Heart right ventricle (tissue), 16 donors: ENCODE measurements around the gene SLIT3. TPM values are rescaled to one million over a fixed set of nuclear protein-coding genes. Genes with fewer than 3 reads are reported as not detected.

Experiments
- ATAC-seq, 8 donors: fragments of 200-7000 bp; cut with Tn5 transposase; one replicate each; pipeline ENCODE4 v1.9.1; 2020; ENCODE audit warnings: mild to moderate bottlenecking in 8 of 8, moderate library complexity in 8 of 8, moderate number of reproducible peaks in 1 of 8
- DNase-seq, 2 donors: peaks; one replicate each; pipeline ENCODE4 v3.0.0-alpha.2; 2020
- H3K27ac ChIP-seq, 10 donors: fragments of 200-600 bp; sonication (generic) in 2 of 10; one replicate each; pipeline versions ENCODE4 v1.5.0 to v1.8.0; 2020 to 2022; ENCODE audit warnings: mild to moderate bottlenecking in 3 of 10
- H3K27me3 ChIP-seq, 7 donors: fragments of 200-600 bp; one replicate each; pipeline ENCODE4 v1.8.0; 2021 to 2022; ENCODE audit warnings: mild to moderate bottlenecking in 2 of 7
- H3K36me3 ChIP-seq, 9 donors: fragments of 200-600 bp; sonication (generic) in 1 of 9; one replicate each; pipeline versions ENCODE4 v1.5.0 to v1.8.0; 2020 to 2022; ENCODE audit warnings: mild to moderate bottlenecking in 2 of 9
- H3K4me1 ChIP-seq, 9 donors: fragments of 200-600 bp; sonication (generic) in 1 of 9; one replicate each; pipeline versions ENCODE4 v1.5.0 to v1.8.0; 2020 to 2022; ENCODE audit warnings: mild to moderate bottlenecking in 4 of 9
- H3K4me3 ChIP-seq, 10 donors: fragments of 200-600 bp; sonication (generic) in 2 of 10; one replicate each; pipeline versions ENCODE4 v1.5.0 to v1.8.0; 2020 to 2022; ENCODE audit warnings: mild to moderate bottlenecking in 7 of 10, moderate library complexity in 2 of 10
- H3K9me3 ChIP-seq, 11 donors: fragments of 200-600 bp in 10 of 11; sonication (generic) in 2 of 11; one replicate each; pipeline versions ENCODE4 v1.5.0 to v1.8.0; 2013 to 2022; ENCODE audit warnings: mild to moderate bottlenecking in 2 of 11, control low read depth in 1 of 11, moderate library complexity in 1 of 11
- WGBS, 2 donors: extraction: QIAGEN DNeasy Blood & Tissue Kit; methylation state at CpG; one replicate each; pipeline ENCODE4 v1.1.7; 2013; ENCODE audit warnings: inconsistent platforms in 1 of 2; 5-methylcytosine and 5-hydroxymethylcytosine counted together
- intact Hi-C, 10 donors: fragments of 100-400 bp; cut with DNase I; formaldehyde crosslinking; loops; one replicate each; pipeline versions ENCODE4 v1.11.1 to v1.14.2; 2022
- polyA plus RNA-seq, 2 donors: library from polyadenylated mRNA; stranded (reverse); fragments of 200-250 nt; gene quantifications; one replicate each; pipeline ENCODE4 v1.2.3, GENCODE V29; 2013
- total RNA-seq, 10 donors: library from RNA; stranded (reverse); fragmentation: NEBNext Ultra II Directional in 3 of 10; extraction: Animal tissue kit (Norgen Biotek cat#: 25700) in 3 of 10; gene quantifications; one replicate each; pipeline versions ENCODE4 v1.2.1 to v1.2.4, GENCODE V29; 2021 to 2023
- TF ChIP-seq, protein P1 (sequence below), 9 donors: fragments of 200-600 bp; sonication (generic) in 2 of 9; IDR thresholded peaks; one replicate each; pipeline versions ENCODE4 v1.5.0 to v1.8.0; 2021 to 2022; ENCODE audit warnings: antibody characterized with exemption in 9 of 9, mild to moderate bottlenecking in 5 of 9, moderate library complexity in 1 of 9
- donor health status: Arrhythmogenic right ventricular cardiomyopathy.
- donor health status: ischemic (EF 13 %, LVEDD 7.1; RV severe dilation, severe dysfunction).
- donor health status: healthy with polysubstance abuse.
- donor health status: DM: no; HTN: yes; CAD: no.
- donor health status: DM: no; HTN: no; CAD: no.
- donor health status: ischemic (EF 25% LVEDD 6.9; RV normal size, moderate dysfunction).
- donor health status: ischemic (EF 25% LVEDD 5.7; RV mildly dilated, moderate dysfunction).
- donor health status: healthy.
- donor health status: DM: yes; HTN: yes; CAD: no.
- donor health status: Ischemic cardiomyopathy.
- donor health status: ischemic (EF 35%, LVEDD 5.7; RV mildly dilated, moderate dysfunction).
- donor health status: nonischemic (EF 11% LVEDD 7.7; RV severe dilation, severe dysfunction).
- donor health status: DM: yes; HTN: yes; CAD: no.
- donor health status: PGD.
- donor health status: ischemic (EF 29% LVEDD 5.4; RV normal size, mild dysfunction).
- donor health status: nonischemic (EF 23%, LVEDD 6.1; RV moderate dilation, normal function).

Gene SLIT3
- total and polyA plus RNA-seq, 12 donors: 2.0 to 29.2 (median 12.1) TPM

DNA sequence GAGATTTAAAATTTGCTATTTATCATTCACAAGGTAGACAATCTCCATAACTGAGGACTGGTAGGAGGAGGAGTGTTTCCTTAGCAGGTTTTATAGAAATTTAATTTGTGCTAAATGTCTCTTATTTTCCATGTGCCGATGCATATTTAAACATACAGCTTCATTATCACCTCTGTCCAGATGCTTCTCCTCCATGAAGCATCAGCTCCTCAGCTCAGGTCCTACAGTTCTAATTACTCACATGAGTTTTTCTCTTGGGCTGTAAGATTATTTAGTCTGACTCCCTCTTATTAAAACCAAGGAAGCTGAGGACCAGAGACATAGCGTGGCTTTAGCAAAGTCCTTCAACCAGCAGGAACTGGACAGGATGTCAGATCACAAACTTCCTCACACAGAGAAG, 421.6 kb downstream of the SLIT3 start:
- DNase-seq (no peak), ATAC-seq (no peak)
- intact Hi-C loops: no loop called here
- Histone ChIP-seq H3K4me3 (no peak overlapping the region), H3K4me1 (peaks cover 0 to 22% (median 6%) of the 10 kb centered on the region in 9 donors), H3K9me3 (no peaks in the 10 kb centered on the region), H3K27me3 (no peaks in the 10 kb centered on the region), H3K36me3 (no peaks in the 10 kb centered on the region), H3K27ac (peak overlapping the region in 4 of 10 donors; percentile 14 to 68 (median 37))
- TF ChIP-seq, protein P1, sequence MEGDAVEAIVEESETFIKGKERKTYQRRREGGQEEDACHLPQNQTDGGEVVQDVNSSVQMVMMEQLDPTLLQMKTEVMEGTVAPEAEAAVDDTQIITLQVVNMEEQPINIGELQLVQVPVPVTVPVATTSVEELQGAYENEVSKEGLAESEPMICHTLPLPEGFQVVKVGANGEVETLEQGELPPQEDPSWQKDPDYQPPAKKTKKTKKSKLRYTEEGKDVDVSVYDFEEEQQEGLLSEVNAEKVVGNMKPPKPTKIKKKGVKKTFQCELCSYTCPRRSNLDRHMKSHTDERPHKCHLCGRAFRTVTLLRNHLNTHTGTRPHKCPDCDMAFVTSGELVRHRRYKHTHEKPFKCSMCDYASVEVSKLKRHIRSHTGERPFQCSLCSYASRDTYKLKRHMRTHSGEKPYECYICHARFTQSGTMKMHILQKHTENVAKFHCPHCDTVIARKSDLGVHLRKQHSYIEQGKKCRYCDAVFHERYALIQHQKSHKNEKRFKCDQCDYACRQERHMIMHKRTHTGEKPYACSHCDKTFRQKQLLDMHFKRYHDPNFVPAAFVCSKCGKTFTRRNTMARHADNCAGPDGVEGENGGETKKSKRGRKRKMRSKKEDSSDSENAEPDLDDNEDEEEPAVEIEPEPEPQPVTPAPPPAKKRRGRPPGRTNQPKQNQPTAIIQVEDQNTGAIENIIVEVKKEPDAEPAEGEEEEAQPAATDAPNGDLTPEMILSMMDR (IDR thresholded peaks at IDR 0.05): no peak
- 71 to 89% methylated on average over 2 of the region's 2 CpGs for WGBS, 2 donors

DNA sequence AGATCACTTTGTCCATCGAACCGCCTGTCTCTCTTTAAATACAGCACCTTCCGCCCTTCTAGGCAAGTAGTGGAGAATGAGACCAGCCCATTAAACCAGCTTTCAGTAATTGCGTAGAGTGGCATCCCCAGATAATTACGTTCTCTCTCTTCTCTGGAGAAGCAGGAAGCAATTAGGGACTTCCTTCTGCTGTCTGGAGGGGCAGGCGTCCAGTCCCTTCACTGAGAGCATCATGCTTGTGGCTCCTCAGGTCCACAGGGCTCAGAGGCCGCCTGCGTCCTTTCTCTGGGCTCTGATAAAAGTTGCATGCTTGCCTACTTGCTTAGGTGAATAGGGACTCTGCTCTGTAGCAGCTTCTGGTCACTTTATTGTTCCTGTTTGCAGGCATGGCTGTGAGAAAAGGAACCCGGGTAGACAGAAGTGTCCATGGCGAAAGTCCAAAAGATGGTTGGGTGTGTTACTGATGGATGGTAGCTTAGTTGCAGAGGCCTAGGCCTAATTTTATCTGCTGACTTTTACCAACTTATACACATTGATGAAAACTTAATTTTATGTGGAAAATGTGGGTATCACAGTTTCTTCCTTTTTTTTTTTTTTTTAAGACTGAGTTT, 422.7 kb downstream of the SLIT3 start:
- intact Hi-C loops: no loop called here
- H3K9me3 ChIP-seq: no peaks in the 10 kb centered on the region
- H3K4me1 ChIP-seq: peaks cover 0 to 22% (median 6%) of the 10 kb centered on the region in 9 donors
- H3K36me3 ChIP-seq: no peaks in the 10 kb centered on the region
- ATAC-seq (no peak), DNase-seq (no peak)
- no peak overlapping the region for H3K27ac ChIP-seq
- WGBS, 2 donors: 64 to 73% methylated on average over 10 of the region's 10 CpGs
- H3K4me3 ChIP-seq: no peak overlapping the region
- TF ChIP-seq, protein P1 (IDR thresholded peaks at IDR 0.05): no peak
- H3K27me3 ChIP-seq: no peaks in the 10 kb centered on the region

DNA sequence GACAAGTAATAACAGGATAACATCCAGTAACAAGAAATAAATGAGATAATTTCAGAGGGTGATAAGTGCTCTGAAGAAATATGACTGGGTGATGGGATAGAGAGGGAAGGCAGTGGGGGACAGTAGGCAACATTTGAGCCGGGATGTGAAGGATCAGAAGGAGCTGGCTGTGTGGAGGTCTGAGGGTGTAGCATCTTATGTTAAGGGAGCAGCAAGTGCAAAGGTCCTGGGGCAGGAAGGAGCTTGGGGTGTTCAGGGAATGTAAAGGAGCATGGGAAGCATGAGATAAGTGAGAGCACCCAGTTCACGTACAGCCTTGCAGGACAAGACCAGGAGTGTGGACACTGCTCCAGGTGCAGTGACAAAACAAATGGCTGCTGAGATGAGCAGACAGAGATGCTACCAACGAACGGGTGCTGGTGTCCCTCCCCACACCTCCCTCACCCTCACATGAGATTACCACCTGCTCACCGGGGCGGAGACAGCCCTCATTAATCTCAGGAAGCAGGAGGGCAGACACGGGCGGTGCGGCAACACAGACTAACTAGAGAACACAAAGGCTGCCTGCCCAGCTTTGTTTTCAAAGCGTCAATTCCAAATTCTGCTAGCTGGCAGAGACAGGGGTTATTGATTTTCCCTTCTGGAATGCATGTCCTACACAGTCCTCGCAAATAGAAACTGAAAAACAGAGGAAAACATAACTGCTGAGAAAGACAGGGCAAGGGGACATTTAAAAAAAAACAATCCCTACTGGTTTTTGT, 423.6 kb downstream of the SLIT3 start:
- DNase-seq: no peak
- no peak overlapping the region for H3K4me3 ChIP-seq
- H3K4me1 ChIP-seq: peaks cover 0 to 22% (median 6%) of the 10 kb centered on the region in 9 donors
- no peak for ATAC-seq
- no peaks in the 10 kb centered on the region for H3K27me3 ChIP-seq
- H3K36me3 ChIP-seq: no peaks in the 10 kb centered on the region
- TF ChIP-seq, protein P1 (IDR thresholded peaks at IDR 0.05): no peak
- H3K9me3 ChIP-seq: no peaks in the 10 kb centered on the region
- intact Hi-C loops: no loop called here
- WGBS, 2 donors: 51 to 64% methylated on average over 11 of the region's 11 CpGs
- no peak overlapping the region for H3K27ac ChIP-seq

DNA sequence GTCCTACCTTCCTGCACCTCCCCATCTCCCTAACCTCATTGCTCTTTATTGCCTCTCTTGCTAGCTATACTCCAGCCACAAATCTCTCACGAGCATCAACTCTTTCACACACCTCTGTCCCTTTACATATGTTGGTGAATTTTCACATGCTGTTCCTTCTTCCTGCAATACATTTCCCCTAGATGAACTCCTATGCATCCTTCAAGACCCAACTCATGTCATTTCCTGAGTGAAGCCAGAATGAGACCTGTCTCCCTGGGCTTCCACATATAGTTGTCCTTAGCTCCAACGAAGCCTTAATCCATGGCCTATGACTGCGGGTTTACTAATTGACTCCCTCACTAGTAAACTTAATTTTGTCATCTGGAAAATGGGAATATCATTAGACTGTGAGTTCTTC, 424.5 kb downstream of the SLIT3 start:
- H3K27ac ChIP-seq: no peak overlapping the region
- no peaks in the 10 kb centered on the region for H3K9me3 ChIP-seq
- intact Hi-C loops: no loop called here
- TF ChIP-seq, protein P1 (IDR thresholded peaks at IDR 0.05): no peak
- no peaks in the 10 kb centered on the region for H3K36me3 ChIP-seq
- no peak for ATAC-seq
- H3K27me3 ChIP-seq: peaks cover 0 to 3% (median 0%) of the 10 kb centered on the region in 7 donors
- 96% methylated on average over 3 of the region's 3 CpGs for WGBS, 2 donors
- no peak for DNase-seq
- H3K4me1 ChIP-seq: peaks cover 0 to 18% (median 6%) of the 10 kb centered on the region in 9 donors
- no peak overlapping the region for H3K4me3 ChIP-seq
